SH-SY5Y (cell line): ENCODE results near the gene TRPM2.

ENCODE experiments used
- GATA2 ChIP-seq: IDR thresholded peaks from 2 replicates; pipeline ENCODE4 v1.6.1; 2011; ENCODE audit warnings: mild to moderate bottlenecking, low read depth, low read length
- GATA3 ChIP-seq: IDR thresholded peaks from 2 replicates; pipeline ENCODE4 v1.6.1; 2011; ENCODE audit warnings: low read depth, mild to moderate bottlenecking, low read length, moderate library complexity

DNA sequence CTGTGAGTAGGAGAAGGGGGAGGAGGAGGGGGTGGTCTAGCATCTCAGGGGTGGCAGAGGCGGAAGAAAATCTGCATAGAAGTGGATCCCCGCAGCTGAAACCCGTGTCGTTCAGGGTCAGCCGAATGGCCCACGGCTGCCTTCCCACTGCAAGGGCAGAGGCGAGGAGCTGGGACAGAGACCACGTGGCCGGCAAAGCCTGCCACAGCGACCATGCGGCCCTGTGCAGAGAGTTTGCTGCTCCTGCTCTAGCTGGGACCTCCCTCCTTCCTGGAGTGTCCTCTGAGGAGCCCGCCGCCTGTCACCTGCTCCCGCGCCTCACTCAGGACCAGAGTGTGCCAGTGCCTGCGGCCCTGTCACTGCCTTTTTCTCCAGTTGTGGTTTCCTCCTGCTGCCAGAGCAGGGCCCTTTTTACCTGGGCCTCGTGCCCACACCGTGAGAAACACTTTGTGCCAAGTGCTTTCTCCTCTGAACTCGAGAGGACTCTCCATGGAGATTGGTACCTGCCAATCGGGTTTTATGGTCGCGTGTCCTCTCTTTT, 5.4 kb upstream of the TRPM2 start:
- TF ChIP-seq GATA3 (no peak), GATA2 (no peak)
